NCI-H345 treated with DMSO at 0.1 percent for 48 hours (cell line): Measurements from ENCODE around the gene PPIF.

Experiments used
- DNase-seq: peaks from one replicate; lab custom pipeline; 2025; ENCODE audit not compliant: unreplicated experiment; lab: John Stamatoyannopoulos, UW

Gene PPIF

DNA sequence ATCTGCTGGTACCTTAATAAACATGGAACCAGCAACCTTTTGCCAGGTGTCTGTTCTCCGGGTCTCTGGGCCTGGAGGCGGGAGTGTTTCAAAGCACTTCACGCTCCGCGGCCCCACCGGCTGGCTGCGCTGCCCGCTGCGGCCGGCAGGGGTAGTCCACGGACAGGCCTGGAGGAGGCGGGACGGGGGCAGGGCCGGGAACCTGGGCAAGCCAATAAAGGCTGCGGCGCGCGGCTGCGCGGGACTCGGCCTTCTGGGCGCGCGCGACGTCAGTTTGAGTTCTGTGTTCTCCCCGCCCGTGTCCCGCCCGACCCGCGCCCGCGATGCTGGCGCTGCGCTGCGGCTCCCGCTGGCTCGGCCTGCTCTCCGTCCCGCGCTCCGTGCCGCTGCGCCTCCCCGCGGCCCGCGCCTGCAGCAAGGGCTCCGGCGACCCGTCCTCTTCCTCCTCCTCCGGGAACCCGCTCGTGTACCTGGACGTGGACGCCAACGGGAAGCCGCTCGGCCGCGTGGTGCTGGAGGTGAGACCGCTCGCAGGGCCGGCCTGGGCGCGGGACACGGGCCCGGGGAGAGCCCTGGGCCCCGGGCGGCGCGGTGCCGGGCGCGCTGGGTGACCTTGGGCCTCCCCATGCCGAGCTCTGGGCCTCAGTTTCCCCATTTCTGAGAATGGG, at the start of gene PPIF:
Gene PPIF (plus strand): TSS at position 244 of the 668 bp plus-strand sequence. CDS start 80 bp downstream, at position 324.
- peak; percentile 62 for DNase-seq

DNA sequence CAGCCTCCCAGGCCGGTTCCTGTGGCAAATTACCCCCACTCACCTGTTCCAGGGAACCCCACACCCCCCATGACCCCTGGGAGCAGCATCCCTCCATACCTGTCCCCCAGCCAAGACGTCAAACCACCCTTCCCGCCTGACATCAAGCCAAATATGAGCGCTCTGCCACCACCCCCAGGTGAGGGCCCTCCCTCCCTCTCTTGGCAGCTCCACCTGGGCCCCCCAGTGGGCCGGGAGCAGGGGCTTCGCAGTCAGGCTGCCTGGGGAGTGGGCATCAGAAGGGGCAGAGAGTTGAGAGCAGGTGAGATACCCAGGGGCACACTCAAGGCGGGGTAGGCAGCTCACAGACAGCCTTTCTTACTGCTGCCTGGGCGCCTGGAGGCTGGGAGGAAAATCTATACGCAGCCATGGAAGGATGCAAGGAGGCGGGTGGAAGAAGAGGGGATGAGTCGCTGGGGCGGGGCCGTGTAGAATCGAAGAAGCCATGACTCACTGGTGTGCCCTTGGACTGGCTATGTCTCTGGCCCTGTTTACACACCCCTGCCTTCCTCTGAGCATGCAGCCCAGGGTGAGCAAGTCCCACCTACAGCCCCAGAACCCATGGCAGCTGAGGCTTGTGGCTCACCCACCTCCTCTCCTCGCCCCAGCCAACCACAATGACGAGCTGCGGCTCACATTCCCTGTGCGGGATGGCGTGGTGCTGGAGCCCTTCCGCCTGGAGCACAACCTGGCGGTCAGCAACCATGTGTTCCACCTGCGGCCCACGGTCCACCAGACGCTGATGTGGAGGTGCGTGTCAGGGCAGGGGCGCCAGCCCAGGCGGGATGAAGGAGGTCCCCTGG, 48.6 kb upstream of the PPIF start:
- DNase-seq = no peak

DNA sequence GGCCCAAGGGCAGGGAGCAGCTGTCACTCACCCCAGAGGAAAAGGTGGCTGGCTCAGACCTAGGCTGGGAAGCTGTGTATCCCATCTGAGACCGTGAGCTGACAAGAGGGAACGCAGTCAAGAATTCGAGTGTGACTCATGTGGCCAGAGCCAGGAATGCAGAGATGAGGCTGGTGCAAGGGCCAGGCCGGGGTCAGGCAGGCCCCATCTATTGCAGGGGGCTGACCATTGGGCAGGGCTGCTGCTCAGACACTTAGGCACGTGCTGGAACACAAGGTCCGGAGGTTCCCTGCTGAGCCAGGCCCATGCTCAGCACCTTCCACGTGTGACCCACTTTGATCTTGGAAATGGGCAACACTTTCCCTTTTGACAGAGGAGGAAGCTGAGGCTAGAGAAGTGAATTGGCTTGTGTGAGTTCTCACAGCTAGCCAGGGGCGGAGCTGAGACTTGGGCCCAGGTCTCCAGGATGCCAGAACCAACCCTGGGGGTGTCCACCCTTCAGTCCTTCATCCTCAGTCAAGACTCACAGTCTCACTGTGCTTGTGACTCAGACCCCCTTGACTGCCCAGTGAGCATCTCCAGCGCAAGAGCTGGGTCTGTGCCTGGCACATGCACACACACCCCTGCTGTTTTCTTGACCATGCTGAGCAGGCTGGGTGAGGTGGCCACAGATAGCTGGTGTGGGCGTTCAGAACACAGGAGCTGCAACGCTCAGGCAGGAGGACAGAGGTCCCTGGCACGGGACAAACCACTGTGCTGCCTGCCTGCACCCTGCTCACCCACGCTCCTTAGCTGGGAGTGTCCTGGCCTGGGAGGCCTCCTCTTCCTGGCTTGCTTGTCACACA, 47.6 kb upstream of the PPIF start:
- no peak for DNase-seq

DNA sequence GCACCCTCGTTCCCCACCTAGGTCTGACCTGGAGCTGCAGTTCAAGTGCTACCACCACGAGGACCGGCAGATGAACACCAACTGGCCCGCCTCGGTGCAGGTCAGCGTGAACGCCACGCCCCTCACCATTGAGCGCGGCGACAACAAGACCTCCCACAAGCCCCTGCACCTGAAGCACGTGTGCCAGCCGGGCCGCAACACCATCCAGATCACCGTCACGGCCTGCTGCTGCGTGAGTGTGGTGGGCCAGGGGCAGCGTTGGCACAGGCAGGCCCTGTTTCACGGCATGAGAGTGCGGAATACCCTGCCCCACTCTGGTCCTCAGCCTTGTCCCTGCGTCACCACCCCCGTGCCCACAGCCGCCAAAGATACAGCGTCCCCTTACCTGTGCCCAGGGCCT, 46.6 kb upstream of the PPIF start:
- DNase-seq = no peak

DNA sequence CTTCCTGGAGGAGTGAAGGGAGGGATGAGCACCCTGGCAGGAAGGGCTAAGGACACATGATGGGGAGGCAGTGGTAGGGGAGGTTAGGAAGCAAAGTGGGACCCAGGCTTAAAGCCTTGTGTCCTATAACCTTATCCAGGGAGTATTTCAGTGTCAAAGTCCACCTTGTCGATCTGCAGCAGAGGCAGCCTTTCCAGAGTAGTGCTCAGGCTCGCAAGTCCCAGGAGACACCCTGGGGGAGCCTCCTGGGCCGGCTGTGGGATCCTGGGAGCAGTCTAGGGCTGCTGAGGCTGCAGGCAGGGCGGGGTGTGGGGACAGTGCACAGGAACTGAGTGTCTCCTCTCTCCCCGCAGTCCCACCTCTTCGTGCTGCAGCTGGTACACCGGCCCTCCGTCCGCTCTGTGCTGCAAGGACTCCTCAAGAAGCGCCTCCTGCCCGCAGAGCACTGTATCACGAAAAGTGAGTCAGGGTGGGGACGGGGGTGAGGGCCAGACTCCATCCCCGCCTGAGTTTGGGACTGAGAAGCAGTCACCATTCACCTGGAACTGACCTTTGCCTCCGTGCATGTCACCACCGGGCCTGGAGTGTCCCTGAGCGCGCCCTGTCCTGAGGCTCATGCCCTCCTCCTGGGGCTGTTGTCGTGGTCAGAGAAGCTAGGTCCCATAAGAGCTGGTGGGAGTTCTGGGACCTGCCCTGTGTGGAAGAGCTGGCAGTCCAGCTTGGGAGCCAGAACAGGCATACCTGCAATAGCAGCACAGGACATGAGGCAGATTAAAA, 45.3 kb upstream of the PPIF start:
- no peak for DNase-seq

DNA sequence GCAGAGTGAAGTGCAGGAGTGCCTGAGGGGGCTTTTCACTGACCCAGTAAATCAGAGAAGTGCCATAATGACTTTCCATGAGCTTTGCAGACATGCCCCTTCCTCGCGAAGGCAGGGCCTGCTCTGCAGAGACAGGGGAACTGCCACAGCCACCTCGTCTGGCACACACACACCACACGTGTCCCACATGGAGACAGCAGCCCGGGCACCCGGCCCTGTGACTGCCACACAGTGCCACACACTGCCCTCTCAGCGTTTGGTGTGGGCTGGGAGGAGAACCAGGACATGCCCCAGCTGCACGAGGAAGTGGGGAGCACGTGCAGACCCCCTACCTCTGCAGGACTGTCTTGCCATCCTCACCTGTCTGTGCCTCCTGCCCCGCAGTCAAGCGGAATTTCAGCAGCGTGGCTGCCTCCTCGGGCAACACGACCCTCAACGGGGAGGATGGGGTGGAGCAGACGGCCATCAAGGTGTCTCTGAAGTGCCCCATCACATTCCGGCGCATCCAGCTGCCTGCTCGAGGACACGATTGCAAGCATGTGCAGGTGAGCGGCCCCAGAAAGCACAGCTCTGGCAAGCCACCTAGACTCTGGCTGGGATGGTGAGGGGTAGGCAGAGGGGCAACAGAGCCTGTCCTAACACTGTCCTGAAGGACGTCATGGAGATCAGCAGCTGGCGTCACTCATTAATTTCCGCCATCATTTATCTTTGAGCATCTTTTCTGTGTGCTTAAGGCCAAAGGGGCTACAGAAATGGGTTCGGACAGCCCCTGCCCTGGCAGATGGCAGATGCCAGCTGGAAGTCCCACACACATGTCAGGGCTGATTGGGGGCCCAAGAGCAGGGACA, 43.4 kb upstream of the PPIF start:
- DNase-seq = no peak

DNA sequence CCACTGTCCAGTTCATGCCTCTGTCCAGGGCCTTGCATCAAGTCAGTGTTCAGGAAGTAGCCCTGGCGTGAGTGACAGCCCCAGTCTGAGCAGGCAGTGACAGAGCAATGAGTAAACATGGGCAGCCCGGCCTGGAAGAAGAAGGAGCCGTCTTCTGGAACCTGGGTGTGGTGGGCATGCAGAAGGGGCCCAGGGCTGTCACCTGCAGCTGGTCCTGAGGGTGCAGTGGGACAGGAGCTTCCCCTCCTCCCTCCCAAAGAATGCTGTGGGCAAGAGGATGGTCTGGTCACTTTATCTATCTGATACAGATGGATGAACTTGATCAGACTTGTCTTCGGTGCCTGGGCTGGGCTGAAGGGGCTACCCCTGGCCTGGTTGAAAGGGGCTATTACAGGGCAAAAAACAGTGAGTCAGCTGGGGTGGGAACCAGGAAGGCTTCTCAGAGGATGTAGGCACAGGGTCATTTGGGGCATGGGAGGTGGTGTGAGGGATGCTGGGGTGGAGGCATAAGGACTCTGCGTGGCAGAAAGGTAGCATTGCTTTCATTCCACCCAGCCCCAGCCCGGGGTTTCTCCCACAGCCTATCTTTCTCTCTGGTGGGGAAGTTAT, 42.7 kb upstream of the PPIF start:
- no peak for DNase-seq

DNA sequence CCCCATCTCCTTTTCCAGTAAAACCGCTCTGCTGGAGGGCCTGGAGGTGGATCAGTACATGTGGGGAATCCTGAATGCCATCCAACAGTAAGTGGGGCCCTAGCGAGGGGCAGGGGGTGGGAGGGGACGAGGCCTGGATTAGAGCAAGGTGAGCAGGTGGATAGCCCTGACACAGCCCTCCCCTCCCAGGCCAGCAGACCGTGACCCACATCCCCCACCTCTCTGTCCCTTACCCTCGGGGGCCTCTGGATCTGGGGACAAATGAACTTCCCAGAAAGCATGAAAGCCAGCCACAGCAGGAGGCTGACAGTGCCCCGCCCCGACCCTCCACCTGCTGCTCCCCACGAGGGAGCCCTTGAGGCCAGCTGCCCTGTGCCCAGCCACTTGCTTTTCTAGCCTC, 41.8 kb upstream of the PPIF start:
- no peak for DNase-seq

DNA sequence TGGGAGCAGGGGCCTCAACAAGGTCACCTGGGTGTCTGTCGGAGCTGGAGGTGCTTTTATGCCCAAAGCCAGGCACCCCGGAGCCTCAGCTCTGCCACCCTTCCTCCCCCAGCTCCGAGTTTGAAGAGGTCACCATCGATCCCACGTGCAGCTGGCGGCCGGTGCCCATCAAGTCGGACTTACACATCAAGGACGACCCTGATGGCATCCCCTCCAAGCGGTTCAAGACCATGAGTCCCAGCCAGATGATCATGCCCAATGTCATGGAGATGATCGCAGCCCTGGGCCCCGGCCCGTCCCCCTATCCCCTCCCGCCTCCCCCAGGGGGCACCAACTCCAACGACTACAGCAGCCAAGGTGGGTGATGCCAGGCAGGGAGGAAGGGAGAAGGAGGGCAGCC, 41.3 kb upstream of the PPIF start:
- DNase-seq = no peak

DNA sequence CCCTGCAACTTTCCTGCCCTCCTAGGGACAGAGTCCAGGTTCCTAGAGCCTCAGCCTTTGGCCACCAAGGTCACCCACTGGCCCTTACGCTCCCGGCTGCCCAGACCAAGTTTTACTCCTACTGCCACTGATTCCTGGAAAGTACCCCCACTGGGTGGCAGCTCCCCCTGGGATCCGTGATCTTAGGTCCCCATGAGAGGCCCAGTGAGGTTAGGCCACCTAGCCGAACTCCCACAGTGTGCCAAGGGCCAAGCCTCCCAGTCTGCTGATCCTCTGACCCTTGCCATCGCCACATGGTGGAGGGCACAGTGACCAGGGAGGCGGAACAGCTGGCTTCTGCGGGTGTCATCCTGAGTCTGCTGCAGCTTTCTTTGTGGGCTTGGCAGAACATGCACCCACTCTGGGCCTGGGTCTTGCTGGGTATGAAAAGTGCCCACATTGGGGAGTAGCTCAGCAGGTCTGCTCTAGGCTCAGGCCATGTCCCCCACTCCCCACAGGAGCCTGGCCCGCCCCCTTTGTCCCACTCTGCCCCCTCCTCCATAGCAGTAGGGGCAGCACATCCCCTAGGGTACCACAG, 40.5 kb upstream of the PPIF start:
- no peak for DNase-seq

DNA sequence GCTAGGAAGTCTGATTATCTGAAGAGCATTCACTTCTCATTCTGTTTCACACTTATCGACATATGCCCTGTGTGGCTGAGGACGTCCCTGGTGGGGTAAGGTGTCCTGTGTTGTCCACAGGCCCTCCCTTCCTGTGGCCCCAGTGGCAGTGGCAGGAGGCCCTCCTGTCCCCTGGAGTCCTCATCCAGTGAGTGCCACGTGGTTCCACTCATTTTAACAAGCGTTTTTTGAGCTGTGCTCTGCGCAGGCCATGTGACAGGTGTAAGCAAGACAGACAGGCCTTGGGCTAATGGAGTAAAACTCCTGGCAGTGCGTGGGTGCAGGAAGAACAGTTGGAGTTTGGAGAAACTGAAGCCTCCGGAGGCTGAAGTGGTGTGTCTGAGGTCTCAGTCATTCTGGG, 39.3 kb upstream of the PPIF start:
- DNase-seq = no peak

DNA sequence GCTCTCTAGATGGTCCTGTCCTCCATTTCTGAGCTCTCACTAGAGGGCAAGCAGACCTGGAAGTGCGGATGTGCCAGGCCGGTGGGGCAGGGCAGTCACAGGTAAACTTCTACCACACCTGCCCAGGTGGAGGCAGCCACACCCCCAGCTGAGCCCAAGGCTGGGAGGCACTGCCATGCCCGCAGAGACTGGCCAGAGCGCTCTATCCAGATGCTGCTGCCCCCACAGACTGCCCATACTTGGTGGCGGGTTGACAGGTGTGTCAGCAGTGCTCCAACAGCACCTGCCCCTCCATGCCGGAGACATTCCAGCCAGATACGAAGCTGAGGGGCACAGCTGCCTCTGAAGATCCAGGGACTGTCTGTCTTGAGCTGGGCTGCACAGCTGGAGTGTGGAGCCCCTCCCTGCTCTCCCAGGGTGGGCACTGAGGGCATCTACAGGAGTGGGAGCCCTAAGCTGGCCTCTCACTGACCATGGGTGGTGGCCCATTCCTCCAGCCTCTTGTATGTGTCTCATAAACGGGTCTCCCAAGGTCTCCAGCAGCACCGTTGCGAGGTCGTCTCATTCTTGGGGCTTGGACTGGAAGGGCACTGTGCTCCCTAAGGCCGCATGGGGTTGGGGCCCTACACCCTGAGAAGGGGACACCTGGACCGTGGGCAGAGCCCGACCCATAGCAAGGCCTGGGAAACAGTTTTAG, 38.2 kb upstream of the PPIF start:
- no peak for DNase-seq

DNA sequence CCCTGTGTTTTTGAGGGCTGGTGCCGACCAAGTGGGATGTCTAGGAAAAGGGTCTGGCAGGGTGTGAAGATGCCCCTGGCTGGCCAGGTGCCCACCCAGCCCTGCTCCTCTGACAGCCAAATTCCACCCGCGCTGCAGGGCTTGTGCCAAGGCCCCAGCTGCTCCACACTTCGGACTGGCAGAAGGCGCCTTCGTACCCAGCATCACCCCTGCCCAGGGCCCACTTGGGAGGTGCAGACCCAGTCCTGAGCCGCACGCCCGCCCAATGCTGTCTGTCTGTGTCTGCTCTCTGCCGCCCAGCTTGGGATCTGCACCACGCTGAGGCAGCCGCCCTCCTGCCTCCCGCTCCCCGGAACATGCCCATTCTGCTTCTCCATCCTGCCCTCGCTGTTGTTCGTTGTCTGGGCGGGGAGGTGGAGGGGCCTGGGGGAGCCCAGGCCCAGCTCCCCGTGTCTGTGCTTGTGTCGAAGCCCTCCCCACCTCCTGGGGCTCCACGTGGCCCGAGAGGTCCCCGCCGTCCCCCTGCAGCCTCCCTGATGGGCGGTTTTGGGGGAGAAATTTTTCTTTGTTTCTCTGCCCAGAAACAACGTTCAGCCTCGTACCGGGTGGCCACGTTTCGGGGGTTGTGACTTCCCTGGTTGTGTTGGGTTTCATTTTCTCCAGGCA, 36.9 kb upstream of the PPIF start:
- DNase-seq = no peak

DNA sequence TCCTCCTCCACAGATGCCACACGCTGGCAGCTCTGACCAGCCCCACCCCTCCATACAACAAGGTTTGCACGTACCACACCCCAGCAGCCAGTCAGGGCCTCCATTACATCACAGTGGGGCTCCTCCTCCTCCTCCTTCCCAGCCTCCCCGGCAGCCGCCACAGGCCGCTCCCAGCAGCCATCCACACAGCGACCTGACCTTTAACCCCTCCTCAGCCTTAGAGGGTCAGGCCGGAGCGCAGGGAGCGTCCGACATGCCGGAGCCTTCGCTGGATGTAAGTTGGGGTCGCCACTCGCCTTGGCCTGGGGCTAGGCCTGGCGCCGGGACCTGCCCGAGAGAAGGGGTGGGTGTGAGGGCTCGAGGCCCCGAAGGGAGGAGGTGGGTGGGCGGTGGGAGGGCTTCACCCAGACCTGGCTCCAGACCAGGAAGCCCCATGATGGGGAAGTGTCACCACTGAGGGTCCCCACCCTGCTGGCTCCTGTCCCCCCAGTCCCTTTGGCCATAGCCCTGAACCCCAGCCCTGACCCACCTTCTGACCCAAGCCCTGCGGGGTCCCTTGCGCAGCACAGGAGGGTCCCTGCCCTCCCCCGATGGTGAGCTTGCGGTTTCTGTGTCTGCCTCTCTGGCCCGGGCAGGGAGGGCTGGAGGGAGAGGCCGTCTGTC, 36.2 kb upstream of the PPIF start:
- no peak for DNase-seq

DNA sequence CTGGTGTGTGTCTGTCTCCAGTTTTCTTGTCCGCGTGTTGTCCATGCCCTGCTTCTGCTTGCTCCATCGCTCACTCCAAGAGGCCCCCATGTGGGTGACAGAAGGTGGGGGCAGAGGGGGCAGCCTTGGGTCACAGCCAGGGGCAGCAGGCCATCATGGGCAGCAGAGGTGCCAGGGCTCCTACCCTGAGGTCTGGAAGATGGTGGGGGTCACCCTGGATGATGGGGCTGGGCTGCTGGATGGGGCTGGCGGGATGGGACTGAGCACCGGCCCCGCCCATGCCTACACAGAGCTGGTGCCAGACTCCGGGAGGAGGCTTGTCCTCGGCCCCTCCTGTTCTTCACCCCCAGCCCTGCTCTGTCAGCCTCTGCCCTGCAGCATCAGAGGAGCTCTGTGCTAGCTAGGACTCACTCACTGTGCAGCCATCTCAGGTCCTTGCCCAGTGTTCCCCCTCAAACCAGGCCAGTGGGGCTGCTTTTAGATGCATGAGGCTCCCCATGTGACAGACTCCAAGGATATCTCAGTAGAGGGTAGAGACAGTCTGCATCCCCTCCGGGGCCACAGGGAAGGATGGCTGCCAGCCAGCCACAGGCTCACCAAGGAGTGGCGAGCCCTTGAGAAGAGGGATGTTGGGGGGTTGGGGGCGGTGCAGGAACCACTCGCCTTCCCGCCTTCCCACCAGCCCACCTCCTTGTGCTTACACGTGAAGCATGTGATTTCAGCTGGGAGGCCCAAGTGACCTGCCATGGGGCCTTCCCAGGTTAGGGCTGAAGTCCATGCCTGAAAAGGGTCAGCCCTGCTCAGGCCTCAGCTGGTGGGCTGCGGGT, 35.5 kb upstream of the PPIF start:
- DNase-seq = no peak

DNA sequence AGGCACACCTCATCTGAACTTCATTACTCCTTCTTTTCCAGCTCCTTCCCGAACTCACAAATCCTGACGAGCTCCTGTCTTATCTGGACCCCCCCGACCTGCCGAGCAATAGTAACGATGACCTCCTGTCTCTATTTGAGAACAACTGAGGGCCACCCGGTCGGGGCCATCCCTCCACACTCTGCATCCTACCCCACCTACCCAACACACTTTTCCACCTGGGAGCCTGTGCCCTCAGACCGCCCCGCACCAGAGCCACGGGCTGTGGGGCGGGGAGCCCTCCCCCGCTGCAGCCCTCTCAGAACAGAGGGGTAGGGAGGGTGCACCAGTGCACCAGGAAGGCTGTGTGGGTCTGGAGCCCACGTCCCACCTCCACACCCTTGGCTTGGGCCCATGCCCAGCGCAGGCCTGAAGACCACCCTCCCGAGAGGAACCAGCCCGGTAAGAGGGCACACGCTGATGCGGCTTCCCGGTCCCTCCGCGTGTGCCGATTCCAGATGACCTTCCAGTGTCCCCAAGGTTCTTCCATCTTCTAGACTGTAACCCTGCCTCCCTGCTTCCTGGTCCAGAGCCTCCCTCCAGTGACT, 34.6 kb upstream of the PPIF start:
- no peak for DNase-seq
